Panc1 (cell line): ENCODE results near the gene ZCCHC17. TPM values are rescaled to one million over a fixed set of nuclear protein-coding genes. Genes with fewer than 3 reads are reported as not detected.

Experiments used
- ATAC-seq: fragments of 200-7000 bp; cut with Tn5 transposase; 2 replicates; pipeline ENCODE4 v1.9.1; 2020; ENCODE audit warnings: mild to moderate bottlenecking, moderate library complexity
- BruUV-seq: library from RNA; stranded (reverse); fragments of 400-500 nt; replicated peaks from 2 replicates; lab custom pipeline; 2021; lab: Mats Ljungman, UMichigan
- CTCF ChIA-PET: fragments of 300-600 bp; sonication (Branson Sonifier 250); formaldehyde crosslinking; loops from one replicate; lab custom pipeline; 2022; ENCODE audit warnings: antibody characterized with exemption; lab: Charles Lee
- POLR2A ChIA-PET: fragments of 300-600 bp; sonication (Branson Sonifier 250); formaldehyde crosslinking; loops from one replicate; lab custom pipeline; 2022; ENCODE audit warnings: antibody characterized with exemption; lab: Charles Lee
- DNase-seq: peaks from one replicate; pipeline ENCODE4 v3.0.0-alpha.2; 2010; ENCODE audit warnings: low read depth, low spot score
- H3K27ac ChIP-seq: 2 replicates; pipeline ENCODE4 v1.5.1; 2011; ENCODE audit warnings: mild to moderate bottlenecking, low read length, inconsistent platforms
- H3K27me3 ChIP-seq: fragments of 200-500 bp; sonication (Bioruptor generic); 2 replicates; pipeline ENCODE4 v1.6.0; 2014; ENCODE audit warnings: low read length, inconsistent platforms; ENCODE audit not compliant: control insufficient read depth, insufficient read depth
- H3K36me3 ChIP-seq: fragments of 200-500 bp; sonication (Bioruptor generic); 2 replicates; pipeline ENCODE4 v1.5.1; 2014; ENCODE audit warnings: inconsistent platforms, mild to moderate bottlenecking, low read length, moderate library complexity; ENCODE audit not compliant: control insufficient read depth, insufficient read depth
- H3K4me1 ChIP-seq: 2 replicates; pipeline ENCODE4 v1.5.1; 2011; ENCODE audit warnings: inconsistent platforms, mild to moderate bottlenecking, low read length, moderate library complexity; ENCODE audit not compliant: control insufficient read depth, insufficient read depth
- H3K4me3 ChIP-seq, 2 experiments: 2 replicates each; pipeline ENCODE4 v1.5.1; 2011 to 2012; ENCODE audit warnings: low read depth in 2 of 2, low read length in 2 of 2, mild to moderate bottlenecking in 2 of 2, inconsistent platforms in 1 of 2, moderate library complexity in 1 of 2
- H3K9me3 ChIP-seq: fragments of 200-500 bp; sonication (Bioruptor generic); 2 replicates; pipeline ENCODE4 v1.5.1; 2014; ENCODE audit warnings: low read depth, mild to moderate bottlenecking, inconsistent platforms, low read length, moderate library complexity; ENCODE audit not compliant: control insufficient read depth, insufficient read depth
- CTCF ChIP-seq: fragments of 450-650 bp; IDR thresholded peaks from 2 replicates; pipeline ENCODE4 v1.5.1; 2017; ENCODE audit warnings: mild to moderate bottlenecking
- POLR2AphosphoS5 ChIP-seq: IDR thresholded peaks from 2 replicates; pipeline ENCODE4 v1.6.1; 2012; ENCODE audit warnings: mild to moderate bottlenecking, low read depth, low read length, moderate library complexity
- REST ChIP-seq, 2 experiments: IDR thresholded peaks; 2 replicates each; pipeline ENCODE4 v1.6.1; 2011 to 2012; ENCODE audit warnings: low read depth in 2 of 2, control low read depth in 1 of 2, low read length in 1 of 2, mild to moderate bottlenecking in 1 of 2, moderate library complexity in 1 of 2; ENCODE audit not compliant: insufficient read depth in 1 of 2
- SIN3A ChIP-seq: IDR thresholded peaks from 2 replicates; pipeline ENCODE4 v1.6.1; 2012; ENCODE audit warnings: low read depth, mild to moderate bottlenecking, low read length, moderate library complexity, borderline replicate concordance; ENCODE audit not compliant: insufficient read depth
- TCF7L2 ChIP-seq: IDR thresholded peaks from 2 replicates; pipeline ENCODE4 v1.6.1; 2011; ENCODE audit warnings: mild to moderate bottlenecking, low read depth, low read length, inconsistent platforms
- in situ Hi-C: cut with HindIII; loops from 2 replicates; pipeline ENCODE4 v1.10.0; 2016; ENCODE audit warnings: low sequenced_read_pairs, low pct_unique_long_range_greater_than_20kb
- intact Hi-C: fragments of 100-400 bp; cut with micrococcal nuclease; formaldehyde crosslinking; loops from one replicate; pipeline ENCODE4 v1.10.0; 2022; ENCODE audit not compliant: unreplicated experiment
- total RNA-seq: library from RNA; stranded (reverse); gene quantifications from one replicate; pipeline ENCODE4 v1.2.1, GENCODE V29; 2021; ENCODE audit not compliant: unreplicated experiment

The ZCCHC17 gene
- total RNA-seq, 1 experiment from 2014 or later = 30.6 TPM

- no peak for TF ChIP-seq TCF7L2
- no peaks in the 10 kb centered on the region for H3K27me3 ChIP-seq
- BruUV-seq = no TSS peak
- intact Hi-C loops = no loop called here
- CTCF ChIA-PET = no interaction called here
- no peak overlapping the region for H3K27ac ChIP-seq
- H3K36me3 ChIP-seq = no peaks in the 10 kb centered on the region
- DNase-seq (no peak), ATAC-seq (no peak)
- H3K9me3 ChIP-seq = no peaks in the 10 kb centered on the region
- no peak overlapping the region for H3K4me3 ChIP-seq
- no peaks in the 10 kb centered on the region for H3K4me1 ChIP-seq
- POLR2A ChIA-PET = no interaction called here
- in situ Hi-C loops = no loop called here
Measured at GRCh38 chr1:31362032-31362431, 65.2 kb downstream of the ZCCHC17 start.

GRCh38 chr1:31364561-31365250 lies 67.9 kb downstream of the ZCCHC17 start:
- Histone ChIP-seq H3K27me3 (no peaks in the 10 kb centered on the region), H3K9me3 (no peaks in the 10 kb centered on the region), H3K4me3 (no peak overlapping the region), H3K4me1 (no peaks in the 10 kb centered on the region), H3K27ac (no peak overlapping the region), H3K36me3 (no peaks in the 10 kb centered on the region)
- no TSS peak for BruUV-seq
- ChIA-PET CTCF (no interaction called here), POLR2A (no interaction called here)
- no peak for ATAC-seq
- intact Hi-C loops = no loop called here
- TF ChIP-seq CTCF (no peak), TCF7L2 (no peak), POLR2AphosphoS5 (no peak), REST (IDR thresholded peaks at IDR 0.05; ENCODE audit: insufficient read depth in 1 of 2, low read depth in 2 of 2, low read length in 1 of 2) (no peak), SIN3A (no peak)
- DNase-seq = no peak
- in situ Hi-C loops = no loop called here

- Histone ChIP-seq H3K36me3 (no peaks in the 10 kb centered on the region), H3K27ac (no peak overlapping the region), H3K4me3 (no peak overlapping the region), H3K27me3 (no peaks in the 10 kb centered on the region), H3K4me1 (no peaks in the 10 kb centered on the region), H3K9me3 (no peaks in the 10 kb centered on the region)
- in situ Hi-C loops (no loop called here), intact Hi-C loops (no loop called here)
- no TSS peak for BruUV-seq
- no peak for ATAC-seq
- TF ChIP-seq POLR2AphosphoS5 (no peak), SIN3A (no peak), REST (IDR thresholded peaks at IDR 0.05; ENCODE audit: insufficient read depth in 1 of 2, low read depth in 2 of 2, low read length in 1 of 2) (no peak), CTCF (no peak), TCF7L2 (no peak)
- ChIA-PET CTCF (no interaction called here), POLR2A (no interaction called here)
- no peak for DNase-seq
Measured at GRCh38 chr1:31366796-31367195, 70.0 kb downstream of the ZCCHC17 start.
